Measurements from ENCODE around the gene FANCF. TPM values are rescaled to one million over a fixed set of nuclear protein-coding genes. Genes with fewer than 3 reads are reported as not detected.

FANCF gene
- total RNA-seq (2022; extraction: Qiagen RNA extraction; ENCODE audit: low read depth), result 4.0 to 8.3 TPM (median 7.3 TPM) in 5 replicates

GRCh38 chr11:22625448-22626287, at the start of gene FANCF:
Gene FANCF, minus strand, starts transcription at chr11:22625823. Its CDS starts 13 bp downstream, at chr11:22625810.

GRCh38 chr11:22666325-22666687, 40.7 kb upstream of the FANCF start, which contains the start of gene GAS2:
Gene GAS2, plus strand, starts transcription at chr11:22666611. Its CDS starts 8,259 bp downstream, at chr11:22674870.

Other genes starting within 250 kb of the FANCF start
- gene GAS2, start 40.8 kb upstream of the FANCF start, total RNA-seq (2022; extraction: Qiagen RNA extraction; ENCODE audit: low read depth), result 0.41 to 1.2 TPM (median 0.72 TPM) in 5 replicates
- gene SVIP, start 204.0 kb upstream of the FANCF start, total RNA-seq (2022; extraction: Qiagen RNA extraction; ENCODE audit: low read depth), result 10.6 to 16.4 TPM (median 15.4 TPM) in 5 replicates
- gene CCDC179, start 234.7 kb upstream of the FANCF start, total RNA-seq (2022; extraction: Qiagen RNA extraction; ENCODE audit: low read depth), result not detected in 5 replicates

All from A549 treated with RU486 at 1 μM for 4 hours (cell line).